Osteocyte (in vitro differentiated cells): ENCODE results near the gene CEBPB. TPM values are rescaled to one million over a fixed set of nuclear protein-coding genes. Genes with fewer than 3 reads are reported as not detected.
"Not testable (repeated sequence)": the region's sequence is repeated elsewhere in the genome, so short reads cannot be mapped to it uniquely, and the experiment has no call there.

Source experiments
- DNase-seq: peaks from one replicate; pipeline ENCODE4 v3.0.0; 2021; ENCODE audit warnings: mixed read lengths; ENCODE audit not compliant: unreplicated experiment; ENCODE audit errors: extremely low spot score
- H3K27ac Mint-ChIP-seq: one replicate; pipeline ENCODE4 v1.8.0; 2021; ENCODE audit warnings: mild to moderate bottlenecking, mixed read lengths; ENCODE audit not compliant: unreplicated experiment
- H3K27me3 Mint-ChIP-seq: one replicate; pipeline ENCODE4 v1.8.0; 2021; ENCODE audit warnings: mixed read lengths; ENCODE audit not compliant: unreplicated experiment
- H3K36me3 Mint-ChIP-seq: one replicate; pipeline ENCODE4 v1.8.0; 2021; ENCODE audit warnings: mixed read lengths; ENCODE audit not compliant: unreplicated experiment
- H3K4me1 Mint-ChIP-seq: one replicate; pipeline ENCODE4 v1.8.0; 2021; ENCODE audit warnings: mixed read lengths; ENCODE audit not compliant: unreplicated experiment
- H3K4me3 Mint-ChIP-seq: one replicate; pipeline ENCODE4 v1.8.0; 2021; ENCODE audit warnings: mild to moderate bottlenecking, moderate library complexity, mixed read lengths; ENCODE audit not compliant: unreplicated experiment
- H3K9me3 Mint-ChIP-seq: one replicate; pipeline ENCODE4 v1.8.0; 2021; ENCODE audit warnings: mixed read lengths; ENCODE audit not compliant: unreplicated experiment
- total RNA-seq: library from RNA; stranded (reverse); gene quantifications from 2 replicates; pipeline ENCODE4 v1.2.1, GENCODE V29; 2021
- TF ChIP-seq, protein P1 (sequence below): fragments of 200-600 bp; sonication (generic); IDR thresholded peaks from 2 replicates; pipeline ENCODE4 v1.5.0; 2021; ENCODE audit warnings: antibody characterized with exemption, mild to moderate bottlenecking, moderate library complexity

CEBPB gene
- total RNA-seq, 1 donor from 2014 or later, result 59.1 TPM

DNA sequence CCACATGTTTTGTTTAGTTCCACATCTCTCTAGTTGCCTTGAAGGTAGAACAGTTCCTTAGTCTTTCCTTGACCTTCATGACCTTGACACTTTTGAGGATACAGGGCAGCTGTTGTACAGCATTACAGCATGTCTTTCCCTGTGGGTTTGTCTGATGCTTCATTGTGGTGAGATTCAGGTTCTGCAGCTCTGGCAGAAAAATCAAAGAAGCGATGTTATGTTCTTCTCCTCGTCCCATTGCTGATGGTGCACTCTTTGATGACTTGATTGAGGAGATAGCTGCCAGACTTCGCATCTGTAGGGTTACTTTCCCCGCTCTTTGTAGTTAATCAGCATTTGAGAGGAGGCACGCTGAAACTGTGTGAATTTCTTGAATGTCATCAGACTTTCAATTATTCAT, 12.0 kb downstream of the CEBPB start:
- Mint-ChIP-seq H3K27ac (no peak overlapping the region), H3K4me1 (no peaks in the 10 kb centered on the region), H3K9me3 (peaks cover 23% of the 10 kb centered on the region), H3K27me3 (no peaks in the 10 kb centered on the region), H3K36me3 (peaks cover 14% of the 10 kb centered on the region), H3K4me3 (no peak overlapping the region)
- no peak for DNase-seq
- TF ChIP-seq, protein P1, sequence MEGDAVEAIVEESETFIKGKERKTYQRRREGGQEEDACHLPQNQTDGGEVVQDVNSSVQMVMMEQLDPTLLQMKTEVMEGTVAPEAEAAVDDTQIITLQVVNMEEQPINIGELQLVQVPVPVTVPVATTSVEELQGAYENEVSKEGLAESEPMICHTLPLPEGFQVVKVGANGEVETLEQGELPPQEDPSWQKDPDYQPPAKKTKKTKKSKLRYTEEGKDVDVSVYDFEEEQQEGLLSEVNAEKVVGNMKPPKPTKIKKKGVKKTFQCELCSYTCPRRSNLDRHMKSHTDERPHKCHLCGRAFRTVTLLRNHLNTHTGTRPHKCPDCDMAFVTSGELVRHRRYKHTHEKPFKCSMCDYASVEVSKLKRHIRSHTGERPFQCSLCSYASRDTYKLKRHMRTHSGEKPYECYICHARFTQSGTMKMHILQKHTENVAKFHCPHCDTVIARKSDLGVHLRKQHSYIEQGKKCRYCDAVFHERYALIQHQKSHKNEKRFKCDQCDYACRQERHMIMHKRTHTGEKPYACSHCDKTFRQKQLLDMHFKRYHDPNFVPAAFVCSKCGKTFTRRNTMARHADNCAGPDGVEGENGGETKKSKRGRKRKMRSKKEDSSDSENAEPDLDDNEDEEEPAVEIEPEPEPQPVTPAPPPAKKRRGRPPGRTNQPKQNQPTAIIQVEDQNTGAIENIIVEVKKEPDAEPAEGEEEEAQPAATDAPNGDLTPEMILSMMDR, result no peak

DNA sequence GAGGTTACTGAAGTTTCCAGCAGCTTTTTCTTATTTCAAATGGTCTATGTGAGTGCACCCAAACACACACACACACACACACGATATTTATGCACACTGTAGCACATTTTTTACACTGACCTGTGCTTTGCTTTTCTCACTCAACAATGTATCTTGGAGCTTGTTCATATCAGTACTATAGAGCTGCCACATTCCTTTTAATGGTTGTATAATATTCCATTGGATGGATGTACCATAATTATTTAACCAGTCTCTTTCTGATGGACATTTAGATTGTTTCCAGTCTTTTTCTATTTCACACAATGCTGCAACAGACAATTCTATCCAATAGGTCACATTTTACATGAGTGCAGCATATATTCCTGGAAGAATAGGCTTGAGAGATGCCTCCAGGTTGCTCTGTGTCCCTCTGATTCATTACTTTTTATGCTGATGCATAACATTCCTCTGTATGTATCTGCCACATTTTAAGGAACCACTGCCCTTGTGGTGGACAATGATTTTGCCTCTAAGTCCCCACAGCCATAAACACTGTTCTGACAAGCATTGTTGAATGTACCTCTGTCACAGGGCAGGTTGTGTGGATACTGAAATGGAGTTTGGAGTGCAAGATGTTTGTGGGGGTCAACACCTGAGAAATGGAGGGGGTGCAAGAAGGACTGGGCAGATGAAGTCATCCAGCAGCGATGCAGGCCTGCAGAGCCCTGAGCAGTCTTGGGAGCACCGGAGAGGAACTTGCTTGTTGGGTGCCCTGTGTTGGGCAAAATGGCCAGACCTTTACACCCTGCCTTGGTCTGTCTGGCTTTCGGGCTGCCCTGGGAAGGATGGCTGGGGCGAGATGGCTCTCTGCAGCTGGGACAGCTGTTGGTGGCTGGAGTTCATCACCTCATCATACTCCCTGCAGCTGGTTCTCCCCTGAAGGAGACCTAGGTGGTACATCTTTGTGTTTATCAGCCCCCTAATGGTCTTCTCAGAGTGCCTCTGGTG, 13.6 kb downstream of the CEBPB start:
- TF ChIP-seq, protein P1, result no peak
- H3K27me3 Mint-ChIP-seq, result no peaks in the 10 kb centered on the region
- H3K4me3 Mint-ChIP-seq, result no peak overlapping the region
- H3K4me1 Mint-ChIP-seq, result no peaks in the 10 kb centered on the region
- no peak for DNase-seq
- H3K9me3 Mint-ChIP-seq, result peaks cover 22% of the 10 kb centered on the region
- peaks cover 14% of the 10 kb centered on the region for H3K36me3 Mint-ChIP-seq
- H3K27ac Mint-ChIP-seq, result no peak overlapping the region

DNA sequence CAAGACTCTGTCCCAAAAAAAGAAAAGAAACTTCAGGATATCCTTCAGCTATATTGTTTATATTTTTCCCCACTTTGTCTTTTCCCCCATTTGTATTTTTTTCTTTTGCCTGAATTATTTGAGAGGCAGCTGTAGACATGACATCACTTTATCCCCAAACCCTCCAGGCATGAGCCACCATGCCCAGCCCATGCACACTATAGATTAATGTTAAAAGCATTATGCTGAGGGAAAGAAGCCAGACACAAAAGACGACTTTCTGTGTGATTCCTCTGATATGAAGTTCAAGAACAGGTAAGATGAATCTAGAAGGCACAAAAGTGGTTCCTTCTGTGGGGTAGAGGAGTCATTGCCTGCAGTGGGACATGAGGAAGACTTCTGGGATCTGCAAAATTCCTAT, 16.4 kb downstream of the CEBPB start:
- peaks cover 2% of the 10 kb centered on the region for H3K27me3 Mint-ChIP-seq
- H3K4me3 Mint-ChIP-seq, result no peak overlapping the region
- DNase-seq, result no peak
- TF ChIP-seq, protein P1, result no peak
- no peak overlapping the region for H3K27ac Mint-ChIP-seq
- H3K9me3 Mint-ChIP-seq, result peaks cover 18% of the 10 kb centered on the region
- peaks cover 10% of the 10 kb centered on the region for H3K36me3 Mint-ChIP-seq
- H3K4me1 Mint-ChIP-seq, result no peaks in the 10 kb centered on the region

DNA sequence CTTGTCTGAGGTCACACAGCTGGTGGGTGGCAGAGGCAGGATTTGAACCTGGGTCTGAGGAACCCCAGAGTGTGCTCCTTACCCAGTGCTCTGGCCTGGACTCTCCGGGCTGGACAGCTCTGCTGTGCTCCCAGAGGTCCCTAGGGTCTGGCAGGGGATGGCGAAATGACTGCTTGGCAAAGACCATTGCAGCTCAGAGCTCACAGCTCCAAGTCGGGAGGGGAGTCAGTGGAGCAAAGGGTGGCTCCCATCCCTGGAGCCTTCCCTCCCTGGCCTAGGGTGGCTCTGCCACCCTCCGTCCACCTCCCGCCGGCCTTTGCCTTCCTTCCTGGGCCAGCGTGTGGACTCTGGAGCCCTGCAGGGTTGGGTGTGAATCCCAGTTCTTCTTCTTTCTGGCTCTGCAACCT, 17.5 kb downstream of the CEBPB start:
- DNase-seq, result no peak
- TF ChIP-seq, protein P1, result no peak
- H3K27me3 Mint-ChIP-seq, result peaks cover 3% of the 10 kb centered on the region
- peaks cover 10% of the 10 kb centered on the region for H3K36me3 Mint-ChIP-seq
- H3K27ac Mint-ChIP-seq, result no peak overlapping the region
- no peak overlapping the region for H3K4me3 Mint-ChIP-seq
- H3K9me3 Mint-ChIP-seq, result peaks cover 13% of the 10 kb centered on the region
- no peaks in the 10 kb centered on the region for H3K4me1 Mint-ChIP-seq

DNA sequence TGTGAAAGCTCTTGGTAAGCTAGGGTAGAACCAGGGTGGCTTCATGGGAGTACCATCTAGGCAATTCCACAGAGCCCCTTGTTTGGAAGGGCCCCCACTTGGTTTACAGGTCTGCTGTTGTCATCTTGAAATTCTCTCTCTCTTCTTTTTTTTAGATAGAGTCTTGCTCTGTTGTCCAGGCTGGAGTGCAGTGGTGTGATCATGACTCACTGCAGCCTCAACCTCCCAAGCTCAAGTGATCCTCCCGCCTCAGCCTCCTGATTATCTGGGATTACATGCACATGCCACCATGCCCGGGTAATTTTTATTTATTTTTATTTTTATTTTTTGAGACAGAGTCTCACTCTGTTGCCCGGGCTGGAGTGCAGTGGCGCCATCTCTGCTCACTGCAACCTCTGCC, 18.2 kb downstream of the CEBPB start:
- not testable (repeated sequence) for H3K4me1 Mint-ChIP-seq, H3K36me3 Mint-ChIP-seq, H3K27me3 Mint-ChIP-seq, DNase-seq, H3K27ac Mint-ChIP-seq, H3K4me3 Mint-ChIP-seq, H3K9me3 Mint-ChIP-seq
